ENCODE results near the gene PTDSS2.
"Not testable (repeated sequence)": the region's sequence is repeated elsewhere in the genome, so short reads cannot be mapped to it uniquely, and the experiment has no call there.

The PTDSS2 gene

GRCh38 chr11:433641-434040 lies 16.4 kb upstream of the PTDSS2 start:
- no peak for DNase-seq

DNA sequence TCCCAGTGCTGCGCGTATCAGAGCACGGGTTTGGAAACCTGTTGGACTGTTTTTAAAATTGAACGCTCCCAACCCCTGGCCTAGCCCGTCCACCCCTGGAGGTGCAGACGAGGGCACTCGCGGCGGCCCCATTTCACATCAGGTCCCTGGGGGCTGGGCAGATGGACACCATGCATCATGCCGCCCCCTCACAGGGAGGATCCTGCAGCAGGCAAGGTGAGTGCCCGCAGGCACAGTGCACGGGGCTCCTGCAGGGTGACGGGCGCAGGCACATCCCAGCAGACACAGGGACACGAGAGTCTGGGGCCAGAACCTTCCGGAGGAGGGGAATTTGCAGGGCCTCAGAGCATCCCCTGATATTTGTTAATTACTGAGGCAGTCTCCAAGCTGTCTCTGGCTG lies 15.6 kb upstream of the PTDSS2 start:
- DNase-seq: no peak

GRCh38 chr11:434999-435740 lies 14.9 kb upstream of the PTDSS2 start:
- not testable (repeated sequence) for DNase-seq

GRCh38 chr11:437228-437870 lies 12.7 kb upstream of the PTDSS2 start:
- no peak for DNase-seq

DNA sequence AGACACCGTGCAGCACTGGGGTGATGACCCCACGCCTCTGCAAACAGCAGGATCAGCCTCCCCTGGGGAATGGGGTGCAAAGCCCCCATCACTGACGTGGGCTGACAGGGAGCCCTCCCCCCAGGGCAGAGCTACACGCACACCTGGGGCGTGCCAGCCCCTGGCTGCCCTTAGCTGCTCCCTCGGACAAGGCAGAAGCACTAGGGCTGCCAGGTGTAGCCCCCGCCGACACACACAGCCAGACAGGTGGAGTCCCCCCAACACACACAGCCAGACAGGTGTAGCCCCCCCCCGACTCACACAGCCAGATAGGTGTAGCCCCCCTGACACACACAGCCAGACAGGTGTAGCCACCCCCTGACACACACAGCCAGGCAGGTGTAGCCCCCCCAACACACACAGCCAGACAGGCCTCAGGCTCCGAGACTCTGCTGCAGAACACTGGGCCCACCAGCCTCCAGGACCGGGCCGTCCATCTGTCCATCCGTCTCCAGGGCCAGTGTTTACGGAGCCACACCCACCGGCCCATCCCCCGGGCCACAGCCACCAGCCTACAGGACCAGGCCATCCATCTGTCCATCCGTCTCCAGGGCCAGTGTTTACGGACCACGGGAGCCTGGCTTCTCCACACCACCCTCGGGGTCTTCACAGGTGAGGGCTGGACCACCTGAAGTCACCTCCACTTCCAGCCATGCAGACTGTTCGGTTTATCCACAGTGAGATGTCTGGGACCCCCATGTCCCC lies 11.8 kb upstream of the PTDSS2 start:
- DNase-seq: no peak

- no peak for DNase-seq
These were observed 10.6 kb upstream of the PTDSS2 start for GRCh38 chr11:439315-440064.

DNA sequence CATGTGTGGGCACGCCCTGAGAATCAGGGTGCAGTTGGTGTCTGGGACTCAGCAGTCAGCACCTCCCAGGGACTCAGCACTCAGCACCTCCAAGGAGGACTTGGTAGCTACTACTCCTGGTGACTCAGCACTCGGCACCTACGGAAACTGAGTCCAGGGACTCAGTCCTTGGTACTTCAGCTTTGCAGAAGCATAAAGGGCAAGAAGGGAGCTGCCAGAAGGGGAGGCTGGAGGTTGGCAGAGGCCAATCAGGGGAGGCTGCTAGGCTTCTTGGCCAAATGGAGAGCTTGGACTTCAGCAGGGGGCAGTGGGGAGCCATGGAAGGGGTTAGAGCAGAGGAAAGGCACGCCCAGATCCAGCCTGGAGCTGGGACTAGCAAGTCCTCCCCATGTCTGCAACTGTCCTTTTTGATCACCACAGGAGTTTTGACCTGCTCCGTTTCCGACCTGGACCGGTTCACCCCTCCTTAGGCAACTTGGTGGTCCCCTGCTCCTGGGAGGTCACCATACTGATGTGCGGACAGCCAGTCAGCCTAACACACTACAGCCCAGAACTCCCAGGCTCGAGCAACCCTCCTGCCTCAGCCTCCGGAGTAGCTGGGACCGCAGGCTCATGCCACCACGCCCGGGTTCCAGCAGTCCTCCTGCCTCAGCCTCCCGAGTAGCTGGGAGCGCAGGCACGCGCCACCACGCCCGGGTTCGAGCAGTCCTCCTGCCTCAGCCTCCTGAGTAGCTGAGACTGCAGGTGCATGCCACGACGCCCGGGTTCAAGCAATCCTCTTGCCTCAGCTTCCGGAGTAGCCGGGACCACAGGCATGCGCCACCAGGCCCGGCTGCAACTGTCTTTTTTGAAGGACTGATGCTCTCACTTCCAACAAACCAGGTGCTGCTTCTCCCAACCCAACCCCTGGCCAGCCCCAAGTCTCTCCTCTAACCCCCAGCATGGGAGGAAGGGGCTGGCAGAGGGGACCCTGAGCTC lies 9.7 kb upstream of the PTDSS2 start:
- peak; percentile 41 for DNase-seq

DNA sequence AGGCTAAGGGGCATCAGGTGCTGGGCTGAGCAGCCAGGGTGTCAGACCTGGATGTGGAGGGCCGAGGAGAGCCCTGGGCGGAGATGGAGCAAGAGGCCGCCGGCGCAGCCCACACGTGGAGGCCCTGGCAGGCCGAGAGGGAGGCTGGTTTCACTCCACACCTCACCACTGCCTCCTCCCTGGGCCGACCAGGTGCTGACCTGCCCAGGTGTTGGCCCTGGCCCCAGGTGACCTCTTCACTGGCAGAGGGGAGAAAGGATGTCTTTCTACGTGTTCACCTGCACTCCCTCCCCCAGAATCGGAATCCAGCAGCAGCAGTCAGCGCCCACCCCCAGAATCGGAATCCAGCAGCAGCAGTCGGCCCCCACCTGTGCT lies 9.0 kb upstream of the PTDSS2 start:
- DNase-seq: no peak

DNA sequence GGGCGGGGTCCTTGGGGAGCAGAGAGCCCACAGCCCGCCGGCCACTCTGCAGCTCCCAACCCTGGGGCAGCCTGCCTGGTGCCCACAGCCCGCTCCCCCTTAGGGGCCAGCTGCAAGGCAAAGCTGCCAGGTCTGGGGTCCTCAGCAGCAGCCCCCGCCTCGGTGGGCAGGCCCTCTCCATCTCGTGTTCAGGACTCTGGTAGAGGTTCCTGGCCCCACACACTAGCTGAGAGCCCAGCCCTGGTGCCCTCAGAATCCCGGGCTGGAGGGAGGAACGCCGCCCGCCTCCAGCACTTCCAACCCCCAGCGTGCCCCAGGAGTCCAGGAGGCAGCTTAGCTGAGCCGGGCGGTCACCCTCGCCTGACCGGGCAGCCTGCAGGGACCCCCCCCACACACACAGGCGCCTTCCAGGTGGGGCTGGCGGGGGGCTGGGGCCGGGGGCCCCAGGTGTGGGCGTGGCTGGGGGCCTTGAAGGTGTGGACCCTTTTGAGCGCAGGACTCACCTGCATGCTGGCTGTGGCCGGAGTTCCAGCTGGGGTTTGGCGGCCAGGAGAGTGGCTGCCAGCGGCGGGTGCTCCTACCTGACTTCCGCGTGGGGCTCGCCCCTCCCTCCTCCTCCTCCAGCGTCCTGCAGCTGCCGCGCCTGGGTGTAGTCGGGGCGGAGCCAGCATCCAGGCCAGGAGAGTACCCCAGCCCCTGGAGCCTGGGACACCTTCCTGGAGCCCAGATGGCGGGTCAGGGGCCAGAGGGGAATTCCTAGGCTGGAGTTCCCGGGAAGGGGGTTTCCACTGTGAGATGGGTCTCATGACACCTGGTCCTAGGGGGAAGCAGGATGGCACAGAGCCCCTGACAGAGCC lies 8.4 kb upstream of the PTDSS2 start, which contains the start of gene ANO9:
TSS of gene ANO9 (minus strand) at position 594 of the 857 bp plus-strand sequence. CDS start at position 509, 85 bp downstream.
- DNase-seq: peak; percentile 45

DNA sequence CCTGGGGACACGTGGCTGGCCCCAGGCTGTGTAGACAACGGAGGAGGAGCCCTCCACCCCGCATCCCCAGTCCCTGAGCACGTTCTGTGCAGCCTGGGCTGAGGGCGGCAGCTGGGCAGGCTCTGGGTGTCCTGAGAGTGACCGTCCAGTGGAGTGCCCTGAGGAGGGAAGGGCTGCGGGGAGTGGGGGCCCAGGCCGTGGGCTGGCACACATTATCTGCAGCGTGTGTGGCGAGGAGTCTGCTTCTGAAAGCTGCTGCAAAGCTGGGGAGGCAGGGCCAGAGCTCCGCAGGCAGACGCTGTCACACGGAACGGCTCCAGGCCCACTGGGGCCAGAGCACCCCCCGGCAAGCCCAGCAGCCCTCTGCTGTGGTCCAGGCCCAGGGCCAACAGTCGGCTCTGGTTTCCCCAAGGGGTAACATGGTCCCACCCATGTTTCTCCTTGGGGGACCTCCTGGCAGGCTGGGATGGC lies 7.4 kb upstream of the PTDSS2 start:
- no peak for DNase-seq

GRCh38 chr11:443542-444199 lies 6.4 kb upstream of the PTDSS2 start:
- no peak for DNase-seq

- peak; percentile 77 for DNase-seq
These were observed 5.5 kb upstream of the PTDSS2 start for GRCh38 chr11:444396-445144.

- DNase-seq: no peak
These were observed 4.1 kb upstream of the PTDSS2 start for GRCh38 chr11:445765-446588.

- no peak for DNase-seq
These were observed 3.2 kb upstream of the PTDSS2 start for GRCh38 chr11:446891-447290.

DNA sequence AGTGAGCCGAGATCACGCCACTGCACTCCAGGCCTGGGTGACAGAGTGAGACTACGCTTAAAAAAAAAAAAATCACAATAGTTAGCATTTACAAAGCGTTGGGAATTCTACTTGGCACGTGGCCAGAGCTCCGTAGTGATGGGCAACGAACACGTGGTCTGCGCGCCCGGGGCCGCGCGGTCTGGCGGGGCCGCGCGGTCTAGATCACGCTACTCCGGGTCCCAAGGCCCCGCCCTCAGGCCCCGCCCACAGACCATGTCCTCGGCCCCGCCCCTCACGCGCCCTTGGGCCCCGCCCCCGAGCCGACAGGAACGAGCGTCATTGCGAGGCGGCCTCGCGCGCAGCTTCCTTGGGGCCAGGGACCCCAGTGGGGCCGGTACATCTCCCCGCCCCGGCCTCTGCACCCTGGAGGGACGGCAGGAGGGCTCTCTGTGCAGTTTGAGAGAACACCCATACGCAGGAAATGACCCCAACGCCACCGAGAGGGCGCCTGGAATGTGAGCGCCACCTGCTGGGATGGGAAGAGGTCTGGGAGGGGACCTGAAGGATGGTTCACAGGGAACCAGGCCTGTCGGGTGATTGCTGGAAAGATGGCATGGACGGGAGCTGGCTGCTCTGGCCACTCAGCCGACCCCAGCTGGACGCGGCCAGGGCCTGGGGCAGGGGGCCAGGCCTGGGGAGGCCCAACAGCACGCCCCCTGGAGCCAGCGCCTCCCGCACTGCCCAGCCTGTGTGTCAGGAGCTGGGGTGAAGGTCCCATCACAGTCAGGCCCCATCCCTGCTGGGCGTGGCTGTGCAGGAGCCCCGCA lies 2.0 kb upstream of the PTDSS2 start:
- DNase-seq: peak; percentile 97

GRCh38 chr11:450809-451451 lies 851 bp downstream of the PTDSS2 start:
- peak; percentile 89 for DNase-seq

DNA sequence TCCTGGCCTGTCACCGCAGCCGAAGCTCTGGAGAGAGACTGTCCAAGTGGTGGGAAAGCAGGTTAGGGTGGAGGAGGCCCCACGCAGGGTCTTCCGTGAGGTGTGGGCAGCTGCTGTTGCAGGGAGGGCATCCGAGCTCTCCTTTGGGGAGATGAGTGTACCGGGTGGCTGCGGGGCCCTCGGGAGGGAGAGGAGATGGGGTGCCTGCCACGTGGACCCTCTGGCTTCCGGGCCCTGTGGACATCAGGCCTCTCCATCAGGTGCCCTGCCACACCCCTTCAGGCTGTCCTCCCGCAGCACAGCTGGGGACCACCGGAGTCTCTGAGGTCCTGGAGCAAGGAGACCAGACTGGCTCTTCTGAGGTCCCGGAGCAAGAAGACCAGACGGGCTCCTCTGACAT lies 1.7 kb downstream of the PTDSS2 start:
- no peak for DNase-seq

All from hematopoietic multipotent progenitor cell treated with erythropoietin and hydrocortisone succinate and interleukin-3 and kit ligand, for 6 days (in vitro differentiated cells).